CD14-positive monocyte (primary cell): Measurements from ENCODE around the gene MGME1. TPM values are rescaled to one million over a fixed set of nuclear protein-coding genes. Genes with fewer than 3 reads are reported as not detected.

ENCODE experiments used
- DNase-seq, 3 donors: peaks; one replicate each; pipeline ENCODE4 v3.0.0-alpha.2; 2011 to 2022
- H2AFZ ChIP-seq: 2 replicates; pipeline ENCODE4 v1.6.0; 2012; ENCODE audit warnings: mild to moderate bottlenecking, low read depth, low read length, inconsistent platforms; ENCODE audit not compliant: insufficient read depth, poor library complexity, severe bottlenecking
- H3K27ac ChIP-seq, 2 donors: 1 replicate in 1 of 2; 2 replicates in 1 of 2; pipeline ENCODE4 v1.5.1; 2012 to 2013; ENCODE audit warnings: low read length in 2 of 2, control low read depth in 1 of 2, inconsistent platforms in 1 of 2, low read depth in 1 of 2, mild to moderate bottlenecking in 1 of 2
- H3K27me3 ChIP-seq, 2 donors: one replicate each; pipeline versions ENCODE4 v1.6.0 to v1.6.1; 2011 to 2013; ENCODE audit warnings: low read length in 2 of 2; ENCODE audit not compliant: control insufficient read depth in 2 of 2, insufficient read depth in 2 of 2
- H3K36me3 ChIP-seq, 2 donors: replicated peaks in 1 of 2; 1 replicate in 1 of 2; 2 replicates in 1 of 2; pipeline versions ENCODE4 v1.5.1 to v1.6.1; 2012 to 2013; ENCODE audit warnings: low read length in 2 of 2, control low read depth in 1 of 2, inconsistent platforms in 1 of 2, mild to moderate bottlenecking in 1 of 2; ENCODE audit not compliant: insufficient read depth in 2 of 2, control insufficient read depth in 1 of 2
- H3K4me1 ChIP-seq, 2 donors: 1 replicate in 1 of 2; 2 replicates in 1 of 2; pipeline versions ENCODE4 v1.5.1 to v1.6.1; 2012 to 2013; ENCODE audit warnings: low read length in 2 of 2, control low read depth in 1 of 2, inconsistent platforms in 1 of 2, mild to moderate bottlenecking in 1 of 2, moderate library complexity in 1 of 2; ENCODE audit not compliant: insufficient read depth in 2 of 2, control insufficient read depth in 1 of 2
- H3K4me2 ChIP-seq: replicated peaks from 2 replicates; pipeline ENCODE3; 2012; ENCODE audit warnings: low read length, moderate library complexity, mild to moderate bottlenecking; ENCODE audit not compliant: poor library complexity, severe bottlenecking; ENCODE audit errors: extremely low read depth
- H3K4me3 ChIP-seq, 3 experiments: fragments of 200-600 bp in 1 of 3; sonication (generic) in 1 of 3; replicated peaks in 1 of 3; 1 replicate in 2 of 3; 2 replicates in 1 of 3; pipeline ENCODE4 v1.5.1; 2011 to 2013; ENCODE audit warnings: low read length in 3 of 3, mild to moderate bottlenecking in 3 of 3, control low read depth in 2 of 3, low read depth in 2 of 3, inconsistent platforms in 1 of 3, moderate library complexity in 1 of 3
- H3K79me2 ChIP-seq: 2 replicates; pipeline ENCODE4 v1.6.0; 2012; ENCODE audit warnings: mild to moderate bottlenecking, control low read depth, inconsistent platforms, low read length, moderate library complexity; ENCODE audit not compliant: insufficient read depth
- H3K9ac ChIP-seq: 2 replicates; pipeline ENCODE4 v1.6.0; 2017; ENCODE audit warnings: low read length, mild to moderate bottlenecking; ENCODE audit not compliant: insufficient read depth, poor library complexity, severe bottlenecking
- H3K9me3 ChIP-seq, 2 donors: replicated peaks in 1 of 2; 1 replicate in 1 of 2; 2 replicates in 1 of 2; pipeline versions ENCODE4 v1.5.1 to v1.6.1; 2012 to 2013; ENCODE audit warnings: low read length in 2 of 2, control low read depth in 1 of 2; ENCODE audit not compliant: control insufficient read depth in 1 of 2, insufficient read depth in 1 of 2
- H4K20me1 ChIP-seq: 2 replicates; pipeline ENCODE4 v1.6.0; 2012; ENCODE audit warnings: mild to moderate bottlenecking, low read length, control low read depth, moderate library complexity; ENCODE audit not compliant: insufficient read depth
- H3K27ac Mint-ChIP-seq, 7 donors: one replicate each; pipeline ENCODE4 v1.8.0; 2020; ENCODE audit warnings: mild to moderate bottlenecking in 7 of 7, mixed read lengths in 7 of 7, moderate library complexity in 6 of 7, inconsistent platforms in 2 of 7
- H3K27me3 Mint-ChIP-seq, 3 donors: one replicate each; pipeline ENCODE4 v1.8.0; 2021 to 2022; ENCODE audit warnings: low read depth in 3 of 3, mild to moderate bottlenecking in 3 of 3, mixed read lengths in 3 of 3, moderate library complexity in 3 of 3, inconsistent platforms in 1 of 3
- H3K36me3 Mint-ChIP-seq, 2 donors: one replicate each; pipeline ENCODE4 v1.8.0; 2020; ENCODE audit warnings: mixed read lengths in 2 of 2, inconsistent platforms in 1 of 2, mild to moderate bottlenecking in 1 of 2
- H3K4me1 Mint-ChIP-seq: one replicate; pipeline ENCODE4 v1.8.0; 2020; ENCODE audit warnings: mild to moderate bottlenecking, mixed read lengths
- H3K4me3 Mint-ChIP-seq, 2 donors: one replicate each; pipeline ENCODE4 v1.8.0; 2020; ENCODE audit warnings: mild to moderate bottlenecking in 2 of 2, mixed read lengths in 2 of 2, moderate library complexity in 1 of 2
- H3K9me3 Mint-ChIP-seq, 7 donors: one replicate each; pipeline ENCODE4 v1.8.0; 2020 to 2022; ENCODE audit warnings: mixed read lengths in 7 of 7, mild to moderate bottlenecking in 6 of 7, moderate library complexity in 6 of 7, inconsistent platforms in 2 of 7
- CTCF ChIP-seq: fragments of 200-600 bp; IDR thresholded peaks from one replicate; pipeline ENCODE4 v1.8.0; 2022; ENCODE audit warnings: antibody characterized with exemption, mild to moderate bottlenecking
- WGBS: methylation state at CpG from one replicate; pipeline ENCODE4 v1.1.5; 2013; ENCODE audit warnings: missing lambda C conversion rate; ENCODE audit not compliant: insufficient coverage; 5-methylcytosine and 5-hydroxymethylcytosine counted together
- intact Hi-C, 2 donors: fragments of 100-400 bp; cut with micrococcal nuclease; formaldehyde crosslinking; loops; one replicate each; pipeline versions ENCODE4 v1.15.0 to v1.15.1; 2023
- polyA plus RNA-seq, 3 donors: library from polyadenylated mRNA; depleted of rRNA in 1 of 3; unstranded in 2 of 3; stranded (reverse) in 1 of 3; fragments of 300-500 nt in 2 of 3; fragments of >200 nt in 1 of 3; fragmentation: Illumina TruSeq in 2 of 3; gene quantifications; 1 replicate in 2 of 3; 2 replicates in 1 of 3; pipeline ENCODE4 v1.2.3, GENCODE V29; 2012 to 2021

MGME1 gene
- polyA plus RNA-seq, 3 donors, result 2.5 to 20.1 (median 13.4) TPM

GRCh38 chr20:17936761-17937732 is 31.8 kb upstream of the MGME1 start:
- Histone ChIP-seq H3K4me3 (no peak overlapping the region), H3K27ac (no peak overlapping the region), H3K4me2 (no peak overlapping the region), H2AFZ (no peak overlapping the region), H3K9ac (no peak overlapping the region), H3K9me3 (no peaks in the 10 kb centered on the region), H3K27me3 (no peaks in the 10 kb centered on the region), H4K20me1 (peaks cover 15% of the 10 kb centered on the region), H3K36me3 (peaks cover 13 to 22% of the 10 kb centered on the region in 2 donors), H3K79me2 (no peaks in the 10 kb centered on the region), H3K4me1 (peaks cover 6 to 7% of the 10 kb centered on the region in 2 donors)
- peaks cover 12% of the 10 kb centered on the region for H3K4me1 Mint-ChIP-seq
- intact Hi-C loops, result loop anchor here in 1 of 2 donors (10.0 kb wide), 1 partner anchor 432 kb away; no protein-coding TSS in a partner anchor
- peaks cover 0 to 2% (median 2%) of the 10 kb centered on the region in 3 donors for H3K27me3 Mint-ChIP-seq
- 90% methylated on average over 11 of the region's 19 CpGs for WGBS
- peak overlapping the region in 1 of 7 donors; percentile 85 for H3K27ac Mint-ChIP-seq
- no peak for DNase-seq
- peaks cover 16% of the 10 kb centered on the region in 2 donors for H3K36me3 Mint-ChIP-seq
- TF ChIP-seq CTCF, result no peak
- peaks cover 0 to 3% (median 0%) of the 10 kb centered on the region in 7 donors for H3K9me3 Mint-ChIP-seq
- H3K4me3 Mint-ChIP-seq, result no peak overlapping the region

GRCh38 chr20:17938871-17939619 is 29.8 kb upstream of the MGME1 start:
- no peaks in the 10 kb centered on the region for H3K27me3 ChIP-seq
- Mint-ChIP-seq H3K27me3 (peaks cover 0 to 2% (median 0%) of the 10 kb centered on the region in 3 donors), H3K27ac (peak overlapping the region in 1 of 7 donors; percentile 25), H3K9me3 (peaks cover 0 to 3% (median 0%) of the 10 kb centered on the region in 7 donors), H3K4me3 (peak overlapping the region in 1 of 2 donors; percentile 52), H3K36me3 (peaks cover 35 to 36% of the 10 kb centered on the region in 2 donors), H3K4me1 (peaks cover 13% of the 10 kb centered on the region)
- H3K4me1 ChIP-seq, result peaks cover 6 to 7% of the 10 kb centered on the region in 2 donors
- H3K36me3 ChIP-seq, result peaks cover 31 to 42% of the 10 kb centered on the region in 2 donors
- intact Hi-C loops, result loop anchor here in 1 of 2 donors (10.0 kb wide), 1 partner anchor 434 kb away; no protein-coding TSS in a partner anchor
- 0% methylated on average over 2 of the region's 13 CpGs for WGBS
- H3K27ac ChIP-seq, result no peak overlapping the region
- H4K20me1 ChIP-seq, result peaks cover 24% of the 10 kb centered on the region
- H3K4me3 ChIP-seq, result no peak overlapping the region
- no peak overlapping the region for H3K9ac ChIP-seq
- no peaks in the 10 kb centered on the region for H3K9me3 ChIP-seq
- H3K79me2 ChIP-seq, result no peaks in the 10 kb centered on the region
- DNase-seq, result peak; percentile 14 to 59 (median 27)
- peak overlapping the region; percentile 2 for H3K4me2 ChIP-seq
- no peak overlapping the region for H2AFZ ChIP-seq
- TF ChIP-seq CTCF, result peak; percentile 81
